Mucosa of stomach (tissue), 1 donor: Measurements from ENCODE around the gene ZC3H12A.

Experiments used
- H3K27me3 ChIP-seq: one replicate; pipeline ENCODE4 v1.7.0; 2013; ENCODE audit warnings: mild to moderate bottlenecking, low read length; ENCODE audit not compliant: control insufficient read depth, insufficient read depth
- H3K36me3 ChIP-seq: one replicate; pipeline ENCODE4 v1.7.0; 2013; ENCODE audit warnings: low read length; ENCODE audit not compliant: control insufficient read depth, insufficient read depth
- H3K4me1 ChIP-seq: one replicate; pipeline ENCODE4 v1.7.0; 2013; ENCODE audit warnings: mild to moderate bottlenecking, low read length; ENCODE audit not compliant: control insufficient read depth, insufficient read depth
- H3K4me3 ChIP-seq: one replicate; pipeline ENCODE4 v1.7.0; 2013; ENCODE audit warnings: low read length
- H3K9ac ChIP-seq: one replicate; pipeline ENCODE4 v1.7.0; 2013; ENCODE audit warnings: mild to moderate bottlenecking, low read length, moderate library complexity
- H3K9me3 ChIP-seq: one replicate; pipeline ENCODE4 v1.7.0; 2013; ENCODE audit warnings: mild to moderate bottlenecking, low read length, moderate library complexity; ENCODE audit not compliant: control insufficient read depth
- donor health status: Pancreatic carcinoma.

Gene ZC3H12A

DNA sequence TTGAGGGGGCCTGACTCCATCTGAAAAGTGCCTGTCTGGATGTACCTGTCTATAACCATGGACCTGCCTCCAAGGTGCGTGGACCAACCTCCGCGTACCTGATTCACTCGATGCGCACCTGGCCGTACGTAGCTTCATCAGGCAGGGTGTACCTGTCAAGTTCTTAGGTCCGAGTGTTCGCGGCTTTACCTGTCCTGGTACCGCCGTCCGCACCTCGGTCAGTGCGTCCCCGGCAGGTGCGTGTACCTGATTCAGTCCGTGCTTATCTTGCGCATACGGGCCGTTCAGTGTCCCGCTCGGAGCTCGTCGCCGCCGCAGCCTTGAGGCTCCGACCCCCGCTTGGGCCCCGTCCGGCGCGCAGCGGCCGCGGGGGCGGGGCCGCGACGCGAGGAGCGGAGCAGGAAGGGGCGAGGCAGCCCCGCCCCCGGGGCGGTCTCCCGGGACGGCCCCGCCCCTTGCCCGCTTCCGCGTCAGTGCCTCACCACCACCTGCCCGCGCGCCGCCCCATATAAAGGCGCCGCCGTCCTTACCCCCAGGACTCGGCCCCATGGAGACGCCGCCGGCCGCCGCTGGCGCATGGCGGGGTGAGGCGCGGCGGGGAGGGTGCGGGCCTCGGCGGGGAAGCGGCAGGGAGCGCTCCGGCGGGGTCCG lies at the start of gene ZC3H12A:
Gene ZC3H12A, plus strand, starts transcription at position 535 of the 651 bp plus-strand sequence. CDS start 917 bp downstream, outside the sequence.
- H3K4me3 ChIP-seq, result peak within 1 kb of the TSS; percentile 98
- peak within 1 kb of the TSS; percentile 99 for H3K9ac ChIP-seq
- H3K9me3 ChIP-seq, result no peaks in the 10 kb centered on the region
- no peaks in the 10 kb centered on the region for H3K27me3 ChIP-seq
- H3K36me3 ChIP-seq, result peaks cover 17% of the 10 kb centered on the region
- H3K4me1 ChIP-seq, result peaks cover 53% of the 10 kb centered on the region

DNA sequence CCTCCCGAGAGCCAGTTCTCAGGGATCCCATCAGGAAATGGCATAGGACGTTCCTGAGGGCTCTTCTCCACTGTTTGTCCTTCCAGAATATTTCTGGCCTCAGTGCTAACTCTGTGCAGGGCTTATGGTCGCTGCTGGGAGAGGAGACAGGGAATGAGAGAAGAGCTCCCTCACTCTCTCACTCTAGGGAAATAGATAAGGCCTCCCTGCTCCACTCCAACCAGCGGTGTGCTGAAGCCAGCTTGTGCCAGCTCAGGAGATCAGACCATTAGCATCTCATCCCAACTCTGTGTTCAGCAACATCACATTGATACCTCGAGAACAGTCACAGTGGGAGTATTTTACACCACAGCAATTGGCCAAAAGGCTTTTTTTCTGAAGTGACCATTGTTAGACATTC lies 49.2 kb upstream of the ZC3H12A start:
- H3K27me3 ChIP-seq, result peaks cover under 1% of the 10 kb centered on the region
- H3K4me3 ChIP-seq, result no peak overlapping the region
- no peaks in the 10 kb centered on the region for H3K4me1 ChIP-seq
- no peaks in the 10 kb centered on the region for H3K36me3 ChIP-seq
- no peaks in the 10 kb centered on the region for H3K9me3 ChIP-seq
- H3K9ac ChIP-seq, result no peak overlapping the region

DNA sequence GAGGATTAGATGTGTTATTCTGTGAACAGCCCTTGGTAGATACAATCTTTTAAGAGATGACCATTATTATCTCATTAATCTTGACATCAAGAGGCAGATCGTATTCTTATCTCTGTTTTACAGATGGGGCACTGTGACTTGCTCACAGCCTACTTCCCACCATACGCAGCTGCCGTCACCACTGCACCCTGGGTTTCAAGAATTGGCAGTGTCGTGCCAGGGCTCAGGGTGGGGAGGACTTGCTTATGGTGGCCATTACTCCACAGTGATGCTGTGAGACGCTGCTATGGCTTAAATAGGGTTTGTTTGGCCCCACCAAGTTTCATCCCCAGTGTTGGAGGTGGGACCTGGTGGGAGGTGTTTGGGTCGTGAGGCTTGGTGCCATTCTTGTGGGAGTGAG lies 45.4 kb upstream of the ZC3H12A start:
- no peaks in the 10 kb centered on the region for H3K9me3 ChIP-seq
- H3K27me3 ChIP-seq, result peaks cover 17% of the 10 kb centered on the region
- no peaks in the 10 kb centered on the region for H3K4me1 ChIP-seq
- H3K36me3 ChIP-seq, result no peaks in the 10 kb centered on the region
- H3K4me3 ChIP-seq, result no peak overlapping the region
- H3K9ac ChIP-seq, result no peak overlapping the region

DNA sequence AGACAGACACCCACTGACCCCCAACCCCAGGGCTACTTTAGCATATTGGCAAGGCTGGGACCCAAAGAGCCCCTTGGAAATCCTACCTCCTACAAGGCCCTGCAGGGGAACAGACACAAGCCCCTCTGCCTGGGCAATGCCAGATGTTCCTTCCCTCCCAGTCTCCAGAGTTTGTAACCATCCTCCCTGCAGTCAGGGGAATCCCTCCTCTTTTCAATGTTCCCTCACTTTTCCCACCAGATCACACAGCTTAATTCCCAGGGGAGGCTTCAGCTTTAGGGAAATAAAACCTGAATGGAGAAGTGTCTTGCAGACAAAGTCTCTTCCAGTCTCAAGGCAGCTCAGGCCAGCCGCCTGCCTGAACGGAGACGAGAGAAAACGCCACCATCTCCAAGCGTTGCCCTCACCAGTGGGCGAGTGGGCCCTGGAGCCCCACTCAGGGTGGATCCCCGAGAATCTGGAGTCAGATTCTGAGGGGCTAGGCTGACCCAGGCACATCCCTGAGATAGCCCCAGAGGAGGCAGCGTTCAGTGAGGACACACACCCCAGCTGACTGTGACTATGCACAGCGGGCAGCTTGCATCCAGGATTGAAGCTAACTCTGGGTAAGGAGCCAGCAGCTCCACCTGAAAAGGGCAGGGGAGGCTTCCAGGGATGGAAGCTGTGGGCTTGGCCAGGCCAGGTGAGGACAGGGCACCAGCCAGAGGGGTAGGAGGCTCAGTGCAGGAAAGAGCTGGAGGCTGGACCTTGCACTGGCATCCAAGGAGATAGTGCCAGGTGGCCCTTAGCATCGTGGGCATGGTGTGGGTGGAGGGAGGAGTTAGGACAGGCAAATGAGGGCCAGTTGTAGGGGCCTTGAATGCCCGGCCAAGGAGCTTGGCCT lies 44.0 kb upstream of the ZC3H12A start:
- Histone ChIP-seq H3K9me3 (no peaks in the 10 kb centered on the region), H3K27me3 (peaks cover 17% of the 10 kb centered on the region), H3K4me3 (no peak overlapping the region), H3K36me3 (no peaks in the 10 kb centered on the region), H3K4me1 (no peaks in the 10 kb centered on the region), H3K9ac (no peak overlapping the region)

DNA sequence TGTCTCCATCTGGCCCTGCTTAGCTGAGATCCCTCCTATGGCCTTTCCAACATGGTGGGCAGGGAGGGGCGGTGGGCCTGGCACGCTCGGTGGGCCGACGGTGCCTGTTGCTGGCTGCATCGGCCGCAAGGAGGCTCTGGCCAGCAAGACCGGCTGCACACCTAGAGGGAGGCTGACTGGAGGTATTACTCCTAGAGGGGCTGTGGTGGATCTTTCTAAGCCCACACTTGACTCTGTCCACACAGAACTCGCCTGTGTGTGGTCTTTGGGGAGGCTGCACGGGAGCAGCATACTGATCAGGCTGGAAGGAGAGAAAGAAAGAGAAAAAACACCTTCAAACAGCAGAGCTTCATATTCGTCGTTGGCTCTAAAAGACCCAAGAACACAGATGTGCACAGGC lies 41.7 kb upstream of the ZC3H12A start:
- H3K4me1 ChIP-seq, result no peaks in the 10 kb centered on the region
- no peak overlapping the region for H3K4me3 ChIP-seq
- H3K36me3 ChIP-seq, result no peaks in the 10 kb centered on the region
- peaks cover 17% of the 10 kb centered on the region for H3K27me3 ChIP-seq
- H3K9me3 ChIP-seq, result no peaks in the 10 kb centered on the region
- no peak overlapping the region for H3K9ac ChIP-seq

DNA sequence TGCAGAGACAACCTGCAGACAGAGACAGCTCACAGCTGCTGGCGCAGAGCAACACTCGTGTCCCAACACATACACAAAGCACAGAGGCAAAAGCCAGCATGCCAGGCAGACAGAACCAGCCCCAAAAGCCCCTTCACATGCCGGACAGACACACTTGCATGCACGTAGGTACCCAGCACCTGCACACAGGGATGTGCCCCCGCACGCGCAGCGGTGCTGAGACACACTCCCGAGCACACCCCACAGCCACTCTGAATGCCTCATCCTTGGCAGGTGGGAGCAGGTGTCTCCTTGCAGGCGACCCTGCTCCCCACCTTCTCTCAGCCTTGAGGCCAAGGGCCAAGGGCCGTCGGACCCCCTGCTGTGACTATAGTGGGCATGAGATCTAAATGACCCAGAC lies 41.2 kb upstream of the ZC3H12A start:
- Histone ChIP-seq H3K36me3 (no peaks in the 10 kb centered on the region), H3K4me3 (no peak overlapping the region), H3K4me1 (no peaks in the 10 kb centered on the region), H3K27me3 (peaks cover 17% of the 10 kb centered on the region), H3K9me3 (no peaks in the 10 kb centered on the region), H3K9ac (no peak overlapping the region)

DNA sequence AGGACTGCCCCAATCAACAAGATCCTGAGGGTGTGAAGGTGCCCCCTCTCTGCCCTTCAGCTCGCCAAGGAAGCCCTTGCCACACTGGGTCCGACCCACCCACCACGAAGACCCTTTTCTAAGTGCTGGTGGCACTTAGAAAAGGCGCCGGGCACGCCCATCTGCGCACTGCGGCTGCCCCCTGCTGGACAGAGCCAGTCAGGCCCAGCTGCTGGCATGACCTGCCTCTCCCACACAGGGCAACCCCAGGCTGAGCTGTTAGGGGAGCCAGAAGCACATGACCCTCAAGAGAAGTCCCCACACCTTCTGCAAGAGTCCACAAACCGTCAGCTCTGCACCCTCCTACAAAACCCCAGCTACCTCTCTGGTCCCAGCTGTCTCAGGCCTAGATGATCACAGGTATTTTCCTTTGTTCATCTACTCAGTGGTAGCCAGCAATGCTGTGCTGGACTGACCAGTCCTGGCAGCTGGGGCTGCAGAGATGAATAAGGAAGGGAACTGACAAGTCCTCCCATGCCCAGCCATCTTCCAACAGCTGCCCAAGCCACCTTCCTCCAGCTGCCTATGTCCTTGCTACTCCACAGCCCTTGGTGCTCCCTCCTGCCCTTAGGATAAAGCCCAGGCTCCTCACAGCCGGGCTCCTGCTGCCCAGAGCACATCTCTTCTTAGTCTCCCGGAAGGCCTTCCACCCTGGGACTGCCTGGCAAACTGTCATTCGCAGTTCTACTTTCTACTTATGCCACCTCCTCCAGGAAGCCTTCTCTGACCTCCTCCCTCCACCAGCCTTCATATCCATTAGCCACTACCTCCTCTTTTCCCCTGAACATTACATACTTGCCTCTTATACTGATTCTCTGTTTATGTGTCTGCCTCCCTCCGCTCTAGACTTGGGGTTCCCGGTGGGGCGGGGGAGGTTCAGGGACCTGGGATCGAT lies 39.8 kb upstream of the ZC3H12A start:
- peaks cover 17% of the 10 kb centered on the region for H3K27me3 ChIP-seq
- no peaks in the 10 kb centered on the region for H3K4me1 ChIP-seq
- H3K9ac ChIP-seq, result no peak overlapping the region
- no peaks in the 10 kb centered on the region for H3K36me3 ChIP-seq
- H3K4me3 ChIP-seq, result no peak overlapping the region
- no peaks in the 10 kb centered on the region for H3K9me3 ChIP-seq

DNA sequence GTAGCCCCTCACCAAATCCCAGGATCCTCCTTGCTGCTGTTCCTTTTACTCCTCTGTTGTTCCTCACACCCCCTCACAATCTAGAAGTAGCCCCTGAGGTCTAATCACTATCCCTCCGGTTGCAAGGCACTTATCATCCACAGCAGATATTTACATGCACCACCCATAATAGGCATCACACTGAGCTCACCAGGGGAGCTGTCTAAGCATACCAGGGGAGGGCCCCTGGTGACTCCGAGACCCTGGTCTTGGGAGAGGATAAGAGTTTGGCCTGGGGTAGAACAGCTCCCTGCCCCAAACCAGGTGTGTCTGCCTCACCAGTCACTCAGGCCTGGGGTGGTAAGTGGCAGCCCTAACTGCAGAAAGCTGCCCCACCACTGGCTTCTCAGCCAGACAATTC lies 37.3 kb upstream of the ZC3H12A start:
- Histone ChIP-seq H3K9ac (no peak overlapping the region), H3K27me3 (peaks cover 9% of the 10 kb centered on the region), H3K36me3 (no peaks in the 10 kb centered on the region), H3K4me1 (no peaks in the 10 kb centered on the region), H3K9me3 (no peaks in the 10 kb centered on the region), H3K4me3 (no peak overlapping the region)

DNA sequence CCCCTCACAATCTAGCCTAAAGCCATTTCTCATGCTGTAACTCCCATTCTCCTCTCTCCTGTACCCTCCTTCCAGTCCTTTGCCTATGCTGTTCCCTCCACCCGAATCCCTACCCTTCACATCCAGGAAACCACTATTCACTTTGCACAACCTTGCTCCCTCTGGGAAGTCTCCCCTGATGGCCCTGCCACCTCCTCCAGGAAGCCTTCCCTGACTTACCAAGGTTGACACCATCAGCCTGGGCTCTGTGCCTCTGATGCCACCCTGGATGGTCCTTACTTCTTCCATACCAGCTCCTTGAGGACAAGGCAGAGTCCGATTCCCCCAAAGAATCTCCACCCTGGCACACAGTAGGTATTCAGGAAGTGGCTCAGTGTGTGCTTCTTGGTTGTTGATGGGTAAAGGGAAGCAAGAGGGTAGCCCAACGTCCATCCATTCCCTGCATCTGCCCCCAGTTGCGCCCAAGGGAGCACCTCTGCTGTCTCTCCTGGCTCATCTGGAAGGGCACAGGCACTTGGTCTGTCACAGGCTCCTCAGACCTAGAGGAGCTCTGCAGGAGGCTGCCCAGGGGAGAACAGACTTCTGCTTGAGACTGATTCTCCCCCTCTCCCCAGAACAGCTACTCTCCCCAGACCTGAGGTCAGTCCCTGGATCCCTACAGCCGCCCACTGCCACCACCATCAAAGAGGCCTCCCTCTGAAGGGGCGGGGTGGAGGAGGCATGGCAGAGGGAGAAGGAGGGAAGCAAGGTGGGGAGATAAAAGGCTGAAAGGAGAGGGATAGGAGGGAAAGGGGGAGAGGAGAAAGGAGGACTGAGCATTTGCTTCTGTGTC lies 36.1 kb upstream of the ZC3H12A start:
- peaks cover 12% of the 10 kb centered on the region for H3K27me3 ChIP-seq
- no peak overlapping the region for H3K4me3 ChIP-seq
- no peaks in the 10 kb centered on the region for H3K9me3 ChIP-seq
- H3K9ac ChIP-seq, result no peak overlapping the region
- H3K36me3 ChIP-seq, result no peaks in the 10 kb centered on the region
- H3K4me1 ChIP-seq, result no peaks in the 10 kb centered on the region

DNA sequence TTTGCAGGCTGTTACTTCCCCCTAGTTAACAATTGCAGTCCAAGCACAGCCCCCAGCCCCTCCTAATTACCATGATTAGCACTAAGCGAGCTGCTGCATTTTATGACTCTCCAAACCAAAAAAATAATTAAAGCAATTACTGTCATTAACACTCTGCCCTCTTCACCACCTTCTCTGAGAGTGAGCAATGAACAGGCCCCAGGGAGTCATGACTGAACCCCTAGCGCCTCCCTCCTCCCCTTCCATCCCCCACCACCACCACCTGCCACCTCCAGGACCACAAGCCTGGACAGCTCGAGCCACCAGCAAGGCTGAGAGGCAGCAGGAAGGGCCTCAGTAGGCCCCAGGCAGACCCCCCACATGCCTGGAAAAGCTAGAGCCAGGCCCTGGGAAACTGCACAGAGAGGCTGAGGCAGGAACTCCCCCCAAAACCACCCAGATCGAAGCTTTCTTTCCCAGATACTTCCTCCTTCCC lies 35.5 kb upstream of the ZC3H12A start:
- no peaks in the 10 kb centered on the region for H3K4me1 ChIP-seq
- H3K9me3 ChIP-seq, result no peaks in the 10 kb centered on the region
- H3K27me3 ChIP-seq, result peaks cover 11% of the 10 kb centered on the region
- H3K36me3 ChIP-seq, result no peaks in the 10 kb centered on the region
- H3K9ac ChIP-seq, result no peak overlapping the region
- H3K4me3 ChIP-seq, result no peak overlapping the region

DNA sequence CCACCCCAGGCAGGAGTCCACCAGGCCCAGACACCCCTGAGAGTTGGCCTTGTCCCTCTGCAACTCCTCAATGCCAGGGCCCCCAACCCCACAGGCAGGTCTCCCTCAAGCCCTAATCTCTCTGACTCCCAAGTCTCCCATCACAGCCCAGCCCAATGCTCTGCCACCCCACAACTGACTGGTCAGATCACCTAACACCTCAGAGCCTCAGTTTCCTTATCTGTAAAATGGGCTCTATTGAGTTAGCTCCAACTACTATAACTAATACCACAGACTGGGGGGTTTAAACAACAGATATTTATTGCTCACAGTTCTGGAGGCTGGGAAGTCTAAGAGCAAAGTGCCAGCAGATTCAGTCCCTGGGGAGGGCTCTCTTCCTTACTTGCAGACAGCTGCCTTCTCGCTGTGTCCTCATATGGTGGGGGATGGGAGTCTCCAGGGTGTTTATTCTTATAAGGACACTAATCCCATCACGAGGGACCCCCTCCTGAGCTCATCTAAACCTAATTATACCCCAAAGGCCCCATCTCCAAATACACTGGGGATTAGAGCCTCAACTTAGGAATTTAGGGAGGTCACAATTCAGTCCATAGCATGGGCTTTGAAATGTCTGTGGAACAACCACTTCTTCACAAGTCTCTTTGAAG lies 34.9 kb upstream of the ZC3H12A start:
- Histone ChIP-seq H3K9ac (no peak overlapping the region), H3K4me1 (no peaks in the 10 kb centered on the region), H3K36me3 (no peaks in the 10 kb centered on the region), H3K27me3 (peaks cover 11% of the 10 kb centered on the region), H3K4me3 (no peak overlapping the region), H3K9me3 (no peaks in the 10 kb centered on the region)
